HFF-Myc (cell line): ENCODE data around the gene GPR31.

Experiments used
- DNase-seq: peaks from one replicate; pipeline ENCODE4 v3.0.0-alpha.2; 2011; ENCODE audit warnings: low read depth; ENCODE audit errors: extremely low read depth
- H3K4me3 ChIP-seq: replicated peaks from 2 replicates; pipeline ENCODE4 v1.5.1; 2011; ENCODE audit warnings: low read depth, mild to moderate bottlenecking, control low read depth, low read length
- TF ChIP-seq, protein P1 (sequence below): IDR thresholded peaks from 2 replicates; pipeline ENCODE4 v1.5.1; 2012; ENCODE audit warnings: mild to moderate bottlenecking, low read depth, low read length, control low read depth; ENCODE audit errors: missing control alignments

Gene GPR31

DNA sequence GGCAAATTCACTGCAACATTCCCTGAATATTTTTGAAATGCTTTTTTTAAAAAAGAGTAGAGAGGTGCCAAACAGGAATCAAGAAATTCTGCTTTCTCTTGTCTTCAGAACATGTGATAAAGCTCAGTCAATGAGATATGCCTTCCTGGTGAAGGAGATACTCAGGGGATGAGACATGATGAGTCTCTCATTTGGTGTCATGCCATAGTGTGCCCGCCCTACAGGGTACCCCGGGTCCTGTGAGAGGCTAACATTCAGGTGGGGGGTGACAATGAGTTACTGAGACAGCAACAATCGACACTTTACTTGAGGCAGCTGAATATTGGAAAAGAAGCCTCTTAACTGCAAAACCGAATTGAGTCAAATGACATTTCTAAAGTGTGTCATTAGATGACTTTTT, 28.2 kb downstream of the GPR31 start:
- TF ChIP-seq, protein P1, sequence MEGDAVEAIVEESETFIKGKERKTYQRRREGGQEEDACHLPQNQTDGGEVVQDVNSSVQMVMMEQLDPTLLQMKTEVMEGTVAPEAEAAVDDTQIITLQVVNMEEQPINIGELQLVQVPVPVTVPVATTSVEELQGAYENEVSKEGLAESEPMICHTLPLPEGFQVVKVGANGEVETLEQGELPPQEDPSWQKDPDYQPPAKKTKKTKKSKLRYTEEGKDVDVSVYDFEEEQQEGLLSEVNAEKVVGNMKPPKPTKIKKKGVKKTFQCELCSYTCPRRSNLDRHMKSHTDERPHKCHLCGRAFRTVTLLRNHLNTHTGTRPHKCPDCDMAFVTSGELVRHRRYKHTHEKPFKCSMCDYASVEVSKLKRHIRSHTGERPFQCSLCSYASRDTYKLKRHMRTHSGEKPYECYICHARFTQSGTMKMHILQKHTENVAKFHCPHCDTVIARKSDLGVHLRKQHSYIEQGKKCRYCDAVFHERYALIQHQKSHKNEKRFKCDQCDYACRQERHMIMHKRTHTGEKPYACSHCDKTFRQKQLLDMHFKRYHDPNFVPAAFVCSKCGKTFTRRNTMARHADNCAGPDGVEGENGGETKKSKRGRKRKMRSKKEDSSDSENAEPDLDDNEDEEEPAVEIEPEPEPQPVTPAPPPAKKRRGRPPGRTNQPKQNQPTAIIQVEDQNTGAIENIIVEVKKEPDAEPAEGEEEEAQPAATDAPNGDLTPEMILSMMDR: no peak
- H3K4me3 ChIP-seq: no peak overlapping the region
- DNase-seq: no peak

DNA sequence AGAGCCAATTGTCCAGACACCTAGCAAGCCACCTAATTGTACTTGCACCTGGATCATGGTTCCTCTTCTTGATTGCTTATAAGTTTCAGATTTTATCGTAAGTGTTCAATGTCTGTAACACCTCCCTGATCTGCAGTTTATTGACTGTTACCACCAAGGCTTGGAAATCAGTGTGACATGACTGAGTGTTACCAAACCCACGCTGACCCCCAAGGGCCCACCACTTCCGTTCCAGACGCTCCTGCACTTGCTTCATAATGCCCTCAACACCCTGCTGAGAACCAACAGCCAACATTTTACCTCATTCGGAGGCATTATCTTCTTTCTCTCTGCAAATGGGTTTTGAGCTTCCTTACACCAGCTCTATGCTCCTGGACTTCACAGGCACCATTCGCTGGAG, 28.6 kb downstream of the GPR31 start:
- TF ChIP-seq, protein P1: no peak
- no peak overlapping the region for H3K4me3 ChIP-seq
- no peak for DNase-seq

DNA sequence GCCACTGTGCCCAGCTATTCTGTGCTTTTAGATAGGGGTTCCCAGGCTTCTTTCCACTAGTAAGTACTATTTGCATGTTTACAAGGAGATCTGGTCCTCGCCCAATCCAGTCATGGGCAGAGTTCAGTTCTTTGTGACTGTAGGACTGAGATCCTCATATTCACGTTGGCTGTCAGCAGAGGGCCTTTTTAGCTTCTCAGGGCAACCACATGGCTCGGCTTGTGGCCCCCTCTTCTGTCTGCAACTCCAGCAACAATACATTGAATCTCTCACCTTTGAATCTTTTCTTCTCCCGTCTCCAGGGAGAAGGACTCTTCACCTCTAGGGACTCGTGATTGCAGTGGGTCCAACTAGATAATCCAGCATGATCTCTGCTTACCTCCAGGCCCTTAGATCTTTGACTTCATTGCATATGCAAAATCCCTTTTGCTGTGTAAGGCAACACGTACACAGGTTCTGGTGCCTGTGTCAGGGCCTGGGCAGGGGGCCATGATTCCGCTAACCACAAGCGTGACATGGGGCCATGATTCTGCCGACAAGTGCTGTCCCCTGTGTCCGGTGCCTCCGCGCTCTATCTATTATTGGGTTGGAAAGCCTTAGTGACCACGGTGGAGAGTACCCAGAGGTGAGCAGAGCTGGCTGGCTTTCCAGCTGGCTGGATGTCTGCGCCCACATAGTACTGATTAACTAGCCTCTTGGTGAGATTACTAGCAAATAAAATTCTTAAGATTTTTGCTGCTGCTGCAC, 29.8 kb downstream of the GPR31 start:
- no peak overlapping the region for H3K4me3 ChIP-seq
- TF ChIP-seq, protein P1: no peak
- no peak for DNase-seq

DNA sequence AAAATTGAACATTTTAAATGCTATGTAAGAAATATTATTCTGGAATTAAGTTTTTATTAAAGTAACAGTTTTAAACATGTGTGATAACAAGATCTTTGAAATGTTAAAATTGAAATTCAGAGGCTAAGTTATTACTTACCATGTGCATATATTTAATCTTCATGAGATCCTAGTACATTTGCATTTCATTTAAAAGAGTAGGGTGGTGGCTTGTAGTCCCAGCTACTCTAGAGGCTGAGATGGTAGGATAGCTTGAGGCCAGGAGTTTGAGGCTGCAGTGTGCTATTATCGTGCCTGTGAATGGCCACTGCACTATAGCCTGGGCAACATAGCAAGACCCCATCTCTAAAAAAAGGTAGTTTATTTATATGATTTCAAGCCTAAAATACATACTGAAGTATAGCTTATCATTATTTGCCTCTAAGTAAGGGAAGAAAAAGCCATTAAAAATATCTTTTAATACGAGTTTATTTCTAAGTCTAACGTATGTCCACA, 31.9 kb downstream of the GPR31 start:
- DNase-seq: no peak
- TF ChIP-seq, protein P1: no peak
- H3K4me3 ChIP-seq: no peak overlapping the region

DNA sequence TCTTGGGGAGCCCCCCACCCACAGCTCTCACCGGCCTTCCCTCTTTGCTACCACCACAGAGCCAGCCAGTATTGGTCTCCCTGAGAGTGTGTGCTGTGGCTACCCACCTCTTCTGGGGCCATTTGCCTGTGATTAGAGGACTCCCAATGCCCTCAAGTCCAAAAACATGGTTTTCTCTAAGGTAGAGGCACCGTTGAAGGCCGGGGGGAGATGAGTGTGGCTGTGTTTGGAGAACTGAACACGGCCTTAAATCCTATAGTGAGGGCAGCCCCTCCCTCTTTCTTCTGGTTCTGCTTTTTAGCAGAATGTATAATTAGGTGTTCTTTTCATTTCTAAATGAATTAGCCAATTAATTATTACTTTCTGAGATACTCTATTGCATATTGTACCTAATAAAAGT, 32.4 kb downstream of the GPR31 start:
- TF ChIP-seq, protein P1: no peak

DNA sequence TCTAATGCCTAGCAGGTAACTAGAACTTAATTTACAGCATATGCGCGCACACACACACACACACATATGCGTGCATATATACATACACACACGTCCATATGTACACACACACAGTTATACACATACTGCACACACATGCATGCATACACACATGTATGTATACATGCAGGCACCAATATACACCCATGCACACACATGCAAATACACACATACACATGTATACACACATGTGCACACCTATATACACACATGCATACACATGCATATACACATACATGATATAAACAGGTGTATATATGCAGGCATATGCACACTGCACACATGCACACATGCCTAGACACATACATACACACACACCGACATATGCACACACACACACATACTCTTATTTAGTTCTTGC, 33.0 kb downstream of the GPR31 start:
- TF ChIP-seq, protein P1: no peak
- no peak for DNase-seq
- H3K4me3 ChIP-seq: no peak overlapping the region

More for the DNA sequence above, 32.4 kb downstream of the GPR31 start:
- no peak overlapping the region for H3K4me3 ChIP-seq
- DNase-seq: no peak
